ENCODE measurements around the gene ALKBH5. TPM values are rescaled to one million over a fixed set of nuclear protein-coding genes. Genes with fewer than 3 reads are reported as not detected.

ALKBH5 gene
- total RNA-seq, 2 donors from 2014 or later, result 98.5 to 105 TPM

GRCh38 chr17:18250708-18251107, 67.1 kb downstream of the ALKBH5 start:
- intact Hi-C loops (cut with DNase I), result no loop called here
- no peak for DNase-seq (ENCODE audit: low spot score)

DNA sequence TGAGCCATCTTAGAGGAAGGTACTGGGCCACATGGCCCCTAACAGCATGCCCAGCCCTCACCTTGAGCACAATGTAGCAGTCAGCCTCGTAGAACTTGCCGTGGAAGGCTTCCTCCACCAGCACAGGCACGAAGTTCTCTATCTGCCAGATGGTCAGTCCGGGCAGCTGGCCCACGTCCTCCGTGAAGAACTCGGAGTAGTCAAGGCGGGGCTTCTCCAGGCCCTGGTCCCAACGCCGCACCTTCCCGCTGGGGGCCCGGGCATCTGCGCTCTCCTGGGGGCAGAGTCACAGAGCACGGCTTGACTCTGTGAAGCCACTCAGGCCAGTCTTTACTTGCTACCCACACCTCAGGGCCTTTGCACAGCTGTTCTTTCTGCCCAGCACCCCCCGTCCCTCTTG, 67.6 kb downstream of the ALKBH5 start:
- intact Hi-C loops (cut with DNase I), result no loop called here
- no peak for DNase-seq (ENCODE audit: low spot score)

DNA sequence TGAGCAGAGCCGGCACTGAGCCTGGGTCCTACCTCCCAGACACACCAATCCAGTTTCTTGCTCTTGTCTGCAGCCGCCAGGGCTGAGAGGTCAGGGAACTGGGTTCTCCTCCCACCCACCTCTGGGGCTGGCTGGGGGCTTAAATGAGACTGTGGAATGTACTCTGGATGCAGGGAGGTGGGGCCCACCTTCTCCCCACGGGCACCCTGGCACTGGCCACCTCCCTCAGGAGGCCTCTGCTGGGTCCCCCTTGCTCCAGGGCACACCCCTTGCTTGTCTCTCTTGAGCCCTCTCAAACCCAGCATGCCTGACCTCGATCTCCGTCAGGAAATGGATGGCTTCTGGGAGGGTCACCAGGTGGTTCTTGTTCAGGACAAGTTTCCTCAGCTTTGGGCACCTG, 68.5 kb downstream of the ALKBH5 start:
- intact Hi-C loops (cut with DNase I), result no loop called here
- no peak for DNase-seq (ENCODE audit: low spot score)

DNA sequence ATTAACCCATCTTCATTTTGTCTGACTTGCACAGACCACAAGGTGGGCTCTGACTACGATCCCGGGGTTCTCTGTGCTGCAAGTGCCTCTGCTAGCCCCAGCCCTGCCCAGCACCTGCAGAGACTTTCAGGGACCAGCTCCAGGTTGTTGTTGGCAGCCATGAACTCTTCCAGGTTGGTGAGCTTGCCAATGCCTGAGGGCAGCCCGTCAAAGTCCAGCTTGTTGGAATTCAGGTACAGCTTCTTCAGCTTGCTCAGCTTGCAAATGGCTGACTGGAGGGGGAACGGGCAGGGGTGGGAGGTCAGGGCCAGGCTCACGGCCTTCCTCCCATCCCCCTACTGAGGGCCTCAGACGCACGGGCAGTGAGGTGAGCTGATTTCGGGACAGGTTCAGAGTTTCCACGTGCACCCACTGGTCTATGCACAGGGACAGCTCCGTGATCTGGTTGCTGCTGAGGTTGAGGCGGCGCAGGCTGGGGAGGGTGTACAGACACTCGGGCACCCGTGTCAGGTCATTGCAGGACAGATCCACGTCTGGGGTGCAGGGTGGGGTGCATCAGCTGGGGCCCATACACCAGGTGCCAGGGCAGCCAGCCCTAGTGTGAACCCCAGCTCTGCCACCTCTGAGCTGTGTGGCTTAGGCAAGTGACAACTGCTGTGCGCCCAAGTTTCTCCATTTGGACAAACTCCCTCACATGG, 69.7 kb downstream of the ALKBH5 start:
- no peak for DNase-seq (ENCODE audit: low spot score)
- intact Hi-C loops (cut with DNase I), result no loop called here

- intact Hi-C loops (cut with DNase I), result no loop called here
- no peak for DNase-seq (ENCODE audit: low spot score)
These were observed 70.6 kb downstream of the ALKBH5 start for GRCh38 chr17:18253947-18254821.

- intact Hi-C loops (cut with DNase I), result loop anchor here in 1 of 2 donors (1.0 kb wide), 1 partner anchor 29 kb away; no protein-coding TSS in a partner anchor
- DNase-seq (ENCODE audit: low spot score), result no peak
These were observed 71.4 kb downstream of the ALKBH5 start for GRCh38 chr17:18254888-18255649.

GRCh38 chr17:18256351-18256750, 72.7 kb downstream of the ALKBH5 start:
- no peak for DNase-seq (ENCODE audit: low spot score)

DNA sequence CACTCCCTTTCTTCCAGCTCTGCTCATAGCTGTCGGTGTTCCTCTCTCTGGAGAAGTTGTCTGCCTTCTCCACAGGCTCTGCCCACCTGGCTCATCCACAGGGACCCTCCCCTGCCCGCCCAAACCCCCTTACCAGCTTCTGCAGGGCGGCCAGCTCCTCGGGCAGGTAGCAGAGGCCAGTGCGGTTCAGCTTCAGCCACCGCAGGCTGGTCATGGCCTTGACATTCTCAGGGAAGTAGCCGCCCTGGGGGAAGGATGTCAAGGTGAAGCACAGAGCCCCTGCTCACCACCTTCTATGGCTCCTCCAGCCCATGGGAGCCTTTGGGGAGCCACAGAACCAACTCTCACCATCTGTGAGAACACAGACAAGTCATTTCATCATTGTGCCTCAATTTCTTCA, 73.1 kb downstream of the ALKBH5 start:
- intact Hi-C loops (cut with DNase I), result no loop called here

More at GRCh38 chr17:18256351-18256750, 72.7 kb downstream of the ALKBH5 start:
- intact Hi-C loops (cut with DNase I), result no loop called here

DNA sequence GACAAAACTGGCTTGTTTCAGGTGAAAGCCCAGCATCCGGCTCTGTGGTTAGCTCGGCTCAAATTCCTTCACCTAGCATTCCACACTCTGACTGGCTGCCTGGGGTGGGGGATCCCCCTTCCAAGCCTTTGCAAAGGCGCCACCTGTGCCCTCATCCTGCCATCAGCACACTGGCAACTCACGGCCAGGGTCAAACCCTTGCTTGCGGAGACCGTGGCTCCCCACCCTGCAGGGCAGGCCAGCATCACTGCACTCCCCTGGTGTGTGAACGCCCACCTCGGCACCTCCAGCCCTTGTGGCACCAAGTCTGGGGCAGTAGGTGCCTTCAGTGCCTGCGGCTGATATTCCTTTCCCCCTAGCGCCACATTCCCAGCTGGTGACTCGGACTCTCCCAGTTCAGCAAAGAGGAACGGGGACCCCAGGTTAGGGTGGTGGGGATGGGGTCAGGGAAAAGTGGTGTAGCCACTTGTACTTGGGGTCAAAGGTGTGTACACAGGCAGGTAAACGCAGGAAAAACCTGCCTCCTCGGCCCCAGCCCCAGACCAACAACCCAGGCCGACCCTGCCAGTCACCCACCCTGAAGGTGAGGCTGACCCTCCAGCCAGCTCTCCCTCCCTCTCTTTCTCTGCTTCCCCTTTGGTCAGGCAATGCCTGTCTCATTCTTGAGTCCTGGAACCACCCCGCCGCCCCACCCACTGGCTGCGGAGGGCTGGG, 73.8 kb downstream of the ALKBH5 start:
- intact Hi-C loops (cut with DNase I), result no loop called here

More for the DNA sequence above, 73.1 kb downstream of the ALKBH5 start:
- no peak for DNase-seq (ENCODE audit: low spot score)

DNA sequence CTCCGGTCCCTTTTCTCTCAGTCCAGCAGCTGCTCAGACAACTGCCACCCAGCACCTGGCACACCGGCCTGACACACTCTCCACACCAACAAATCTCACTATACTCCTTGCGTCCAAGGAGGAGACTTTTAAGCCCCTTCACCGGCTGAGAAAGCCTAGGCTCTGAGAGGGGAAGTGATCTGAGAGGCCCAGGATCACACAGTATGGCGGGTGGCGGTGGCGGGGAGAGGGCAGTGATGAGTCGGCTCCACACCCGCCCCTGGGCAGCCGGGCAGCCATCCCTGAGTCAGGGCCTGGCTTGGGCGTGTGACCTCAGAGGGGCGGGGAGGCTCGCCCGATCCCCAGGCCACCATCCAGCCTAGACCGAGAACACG, 74.3 kb downstream of the ALKBH5 start:
- intact Hi-C loops (cut with DNase I), result no loop called here

More for the DNA sequence above, 73.8 kb downstream of the ALKBH5 start:
- DNase-seq (ENCODE audit: low spot score), result peak; percentile 91

GRCh38 chr17:18258356-18259038, 74.9 kb downstream of the ALKBH5 start, which contains the start of gene FLII:
Gene FLII, minus strand, starts transcription at chr17:18258738. Its CDS starts 48 bp downstream, at chr17:18258690.
- DNase-seq (ENCODE audit: low spot score), result no peak
- intact Hi-C loops (cut with DNase I), result no loop called here

More for the DNA sequence above, 74.3 kb downstream of the ALKBH5 start:
- DNase-seq (ENCODE audit: low spot score), result peak; percentile 95

Other genes with a start within 250 kb of the ALKBH5 start
- gene TOM1L2, start 211.4 kb upstream of the ALKBH5 start, total RNA-seq, result 10 to 100 TPM; 55.2 to 60.8 TPM
- 1 to 10 TPM; 1.1 to 2.4 TPM for gene DRC3, start 211.0 kb upstream of the ALKBH5 start, total RNA-seq
- gene ATPAF2, start 144.7 kb upstream of the ALKBH5 start, total RNA-seq, result 10 to 100 TPM; 12.1 to 18.3 TPM
- 10 to 100 TPM; 12.6 to 21.4 TPM for gene GID4, start 144.4 kb upstream of the ALKBH5 start, total RNA-seq
- gene DRG2, start 95.9 kb upstream of the ALKBH5 start, total RNA-seq, result 10 to 100 TPM; 25.5 to 26.1 TPM
- gene MYO15A, start 75.1 kb upstream of the ALKBH5 start, total RNA-seq, result 1 to 10 TPM in 1 of 2 donors, under 1 TPM in 1; 0.71 to 1.3 TPM
- gene LLGL1, start 41.8 kb downstream of the ALKBH5 start, total RNA-seq, result 10 to 100 TPM; 13.9 to 16.2 TPM
- gene FLII, start 74.9 kb downstream of the ALKBH5 start, total RNA-seq, result 100 to 1,000 TPM; 275 to 418 TPM
- gene MIEF2, start 76.8 kb downstream of the ALKBH5 start, total RNA-seq, result 10 to 100 TPM in 1 of 2 donors, 1 to 10 TPM in 1; 7.7 to 11.3 TPM
- gene TOP3A, start 131.2 kb downstream of the ALKBH5 start, total RNA-seq, result 10 to 100 TPM; 23.2 to 28.3 TPM
- 10 to 100 TPM; 10.2 to 11.9 TPM for gene SMCR8, start 131.5 kb downstream of the ALKBH5 start, total RNA-seq
- 10 to 100 TPM in 1 of 2 donors, 1 to 10 TPM in 1; 9.6 to 19.3 TPM for gene SHMT1, start 179.7 kb downstream of the ALKBH5 start, total RNA-seq
- gene EVPLL, start 193.9 kb downstream of the ALKBH5 start, total RNA-seq, result not detected

All from posterior vena cava (tissue), 2 donors.